ENCODE measurements around the gene TEX36.
"Not testable (repeated sequence)": the region's sequence is repeated elsewhere in the genome, so short reads cannot be mapped to it uniquely, and the experiment has no call there.

Gene TEX36

DNA sequence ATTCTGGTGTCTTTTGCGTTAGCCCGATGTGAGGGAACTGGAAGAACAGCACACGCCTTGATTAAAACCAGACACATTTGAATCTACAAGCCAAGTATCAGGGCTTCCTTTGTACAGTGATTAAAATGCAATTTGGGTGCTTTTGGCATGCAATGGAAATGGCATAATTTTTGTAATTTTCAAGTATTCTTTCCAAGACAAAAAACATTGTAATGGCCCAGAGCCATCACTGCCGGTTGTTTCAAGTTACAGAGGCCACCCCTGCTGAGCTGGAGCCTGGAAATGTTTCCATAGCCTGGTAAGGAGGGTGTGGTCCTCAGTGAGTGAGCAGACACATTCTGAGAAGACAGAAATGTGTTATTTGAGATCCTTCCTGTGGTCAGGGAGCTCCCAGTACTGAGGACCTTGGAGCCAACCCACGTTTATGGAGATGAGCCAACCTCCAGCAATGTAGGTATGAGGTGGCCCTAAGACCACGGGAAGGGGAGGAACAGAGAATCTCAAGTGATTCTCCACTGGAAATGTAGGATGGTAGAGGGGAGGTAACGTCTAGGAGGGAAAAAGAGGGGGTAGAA is 20.9 kb downstream of the TEX36 start:
- H3K27ac ChIP-seq, result no peak overlapping the region
- no peak for TF ChIP-seq CTCF (IDR thresholded peaks at IDR 0.05)
- no peak for TF ChIP-seq ZFX (IDR thresholded peaks at IDR 0.05; ENCODE audit: borderline replicate concordance)

- no peak overlapping the region for H3K27ac ChIP-seq
- TF ChIP-seq CTCF (IDR thresholded peaks at IDR 0.05), result no peak
- no peak for TF ChIP-seq ZFX (IDR thresholded peaks at IDR 0.05; ENCODE audit: borderline replicate concordance)
These were observed 21.5 kb downstream of the TEX36 start for GRCh38 chr10:125661431-125661940.

- H3K27ac ChIP-seq, result no peak overlapping the region
- TF ChIP-seq ZFX (IDR thresholded peaks at IDR 0.05; ENCODE audit: borderline replicate concordance), result no peak
- TF ChIP-seq CTCF (IDR thresholded peaks at IDR 0.05), result no peak
These were observed 23.9 kb downstream of the TEX36 start for GRCh38 chr10:125659071-125659470.

GRCh38 chr10:125656523-125656922 is 26.4 kb downstream of the TEX36 start:
- H3K27ac ChIP-seq, result no peak overlapping the region
- TF ChIP-seq ZFX (IDR thresholded peaks at IDR 0.05; ENCODE audit: borderline replicate concordance) (no peak), CTCF (IDR thresholded peaks at IDR 0.05) (no peak)

GRCh38 chr10:125653113-125653512 is 29.9 kb downstream of the TEX36 start:
- H3K27ac ChIP-seq, result not testable (repeated sequence)

GRCh38 chr10:125646311-125646710 is 36.7 kb downstream of the TEX36 start:
- peak overlapping the region; percentile 69 for H3K27ac ChIP-seq
- no peak for TF ChIP-seq ZFX (IDR thresholded peaks at IDR 0.05; ENCODE audit: borderline replicate concordance)
- TF ChIP-seq CTCF (IDR thresholded peaks at IDR 0.05), result no peak

GRCh38 chr10:125641398-125641797 is 41.6 kb downstream of the TEX36 start:
- TF ChIP-seq CTCF (IDR thresholded peaks at IDR 0.05) (no peak), ZFX (IDR thresholded peaks at IDR 0.05; ENCODE audit: borderline replicate concordance) (no peak)
- no peak overlapping the region for H3K27ac ChIP-seq

GRCh38 chr10:125640653-125641052 is 42.3 kb downstream of the TEX36 start:
- TF ChIP-seq ZFX (IDR thresholded peaks at IDR 0.05; ENCODE audit: borderline replicate concordance), result no peak
- TF ChIP-seq CTCF (IDR thresholded peaks at IDR 0.05), result no peak
- no peak overlapping the region for H3K27ac ChIP-seq
